T-helper 2 cell (primary cell): ENCODE data around the gene ETFBKMT.
"Not testable (repeated sequence)": the region's sequence is repeated elsewhere in the genome, so short reads cannot be mapped to it uniquely, and the experiment has no call there.

Experiments
- DNase-seq, 5 experiments: peaks; one replicate each; pipeline versions ENCODE4 v3.0.0 to v3.0.0-alpha.2; 2012 to 2022

The ETFBKMT gene

GRCh38 chr12:31658471-31659086 is 909 bp upstream of the ETFBKMT start:
- no peak for DNase-seq

- peak in 1 of 5 experiments; percentile 15 for DNase-seq
These were observed 2.8 kb downstream of the ETFBKMT start for GRCh38 chr12:31662176-31662849.

- no peak for DNase-seq
These were observed 4.1 kb downstream of the ETFBKMT start for GRCh38 chr12:31663576-31663975.

- no peak for DNase-seq
These were observed 4.5 kb downstream of the ETFBKMT start for GRCh38 chr12:31664038-31664437.

- no peak for DNase-seq
These were observed 9.5 kb downstream of the ETFBKMT start for GRCh38 chr12:31669020-31669419.

GRCh38 chr12:31669582-31669981 is 10.1 kb downstream of the ETFBKMT start:
- not testable (repeated sequence) for DNase-seq

- no peak for DNase-seq
These were observed 13.0 kb downstream of the ETFBKMT start for GRCh38 chr12:31672521-31672920.

GRCh38 chr12:31682136-31682962 is 22.9 kb downstream of the ETFBKMT start:
- peak; percentile 12 to 86 (median 45) for DNase-seq

GRCh38 chr12:31685801-31686200 is 26.3 kb downstream of the ETFBKMT start:
- DNase-seq = no peak

GRCh38 chr12:31687101-31687527 is 27.6 kb downstream of the ETFBKMT start:
- peak in 1 of 5 experiments; percentile 81 for DNase-seq

- DNase-seq = not testable (repeated sequence)
These were observed 30.4 kb downstream of the ETFBKMT start for GRCh38 chr12:31689921-31690320.

- DNase-seq = no peak
These were observed 42.6 kb downstream of the ETFBKMT start for GRCh38 chr12:31702047-31702446.

GRCh38 chr12:31705621-31706020 is 46.1 kb downstream of the ETFBKMT start:
- no peak for DNase-seq

- DNase-seq = not testable (repeated sequence)
These were observed 48.6 kb downstream of the ETFBKMT start for GRCh38 chr12:31708118-31708517.

- DNase-seq = no peak
These were observed 50.7 kb downstream of the ETFBKMT start for GRCh38 chr12:31710021-31710818.

- no peak for DNase-seq
These were observed 53.4 kb downstream of the ETFBKMT start for GRCh38 chr12:31712877-31713276.

GRCh38 chr12:31714406-31715271 is 55.2 kb downstream of the ETFBKMT start:
- no peak for DNase-seq

GRCh38 chr12:31715283-31715825 is 55.9 kb downstream of the ETFBKMT start:
- DNase-seq = no peak

- DNase-seq = not testable (repeated sequence)
These were observed 57.5 kb downstream of the ETFBKMT start for GRCh38 chr12:31716998-31717397.

- not testable (repeated sequence) for DNase-seq
These were observed 59.2 kb downstream of the ETFBKMT start for GRCh38 chr12:31718542-31719198.

- no peak for DNase-seq
These were observed 63.1 kb downstream of the ETFBKMT start for GRCh38 chr12:31722580-31722979.
